GM13977 (cell line): ENCODE measurements around the gene CEP192.

Experiments
- DNase-seq: peaks from one replicate; pipeline ENCODE4 v3.0.0; 2012; ENCODE audit warnings: low spot score
- CTCF ChIP-seq: IDR thresholded peaks from 2 replicates; pipeline ENCODE4 v1.5.1; 2012; ENCODE audit warnings: mild to moderate bottlenecking, control low read depth; ENCODE audit not compliant: insufficient read depth; ENCODE audit errors: extremely low read depth, missing control alignments
- in situ Hi-C: fragments of 300-500 bp; cut with MboI; formaldehyde crosslinking; loops from one replicate; pipeline ENCODE4 v1.12.0; 2022; ENCODE audit warnings: low sequenced_read_pairs, low pct_unique_long_range_greater_than_20kb, mixed read lengths, inconsistent platforms; ENCODE audit not compliant: unreplicated experiment

CEP192 gene

GRCh38 chr18:13014818-13015217, 23.7 kb downstream of the CEP192 start:
- no peak for DNase-seq
- TF ChIP-seq CTCF: no peak
- in situ Hi-C loops: loop anchor here (25.0 kb wide), 1 partner anchor 97 kb away; no protein-coding TSS in a partner anchor

- no peak for DNase-seq
- TF ChIP-seq CTCF: no peak
- in situ Hi-C loops: loop anchor here (25.0 kb wide), 1 partner anchor 95 kb away; no protein-coding TSS in a partner anchor
Measured at GRCh38 chr18:13017247-13017875, 26.2 kb downstream of the CEP192 start.

GRCh38 chr18:13018374-13018773, 27.2 kb downstream of the CEP192 start:
- in situ Hi-C loops: loop anchor here (25.0 kb wide), 1 partner anchor 94 kb away; no protein-coding TSS in a partner anchor
- no peak for DNase-seq
- no peak for TF ChIP-seq CTCF

GRCh38 chr18:13019301-13019700, 28.1 kb downstream of the CEP192 start:
- TF ChIP-seq CTCF: no peak
- DNase-seq: no peak
- in situ Hi-C loops: loop anchor here (25.0 kb wide), 1 partner anchor 93 kb away; no protein-coding TSS in a partner anchor

GRCh38 chr18:13022644-13023043, 31.5 kb downstream of the CEP192 start:
- no peak for TF ChIP-seq CTCF
- in situ Hi-C loops: loop anchor here (25.0 kb wide), 1 partner anchor 90 kb away; no protein-coding TSS in a partner anchor
- DNase-seq: no peak

GRCh38 chr18:13025233-13025632, 34.1 kb downstream of the CEP192 start:
- no peak for TF ChIP-seq CTCF
- no peak for DNase-seq
- in situ Hi-C loops: no loop called here
